HG02973 (cell line): ENCODE measurements around the gene ZNF552.
"Not testable (repeated sequence)": the region's sequence is repeated elsewhere in the genome, so short reads cannot be mapped to it uniquely, and the experiment has no call there.

ENCODE experiments used
- ATAC-seq: cut with Tn5 transposase; IDR thresholded peaks from one replicate; pipeline ENCODE4 v1.9.1; 2021; ENCODE audit warnings: moderate library complexity; ENCODE audit not compliant: unreplicated experiment

Gene ZNF552

DNA sequence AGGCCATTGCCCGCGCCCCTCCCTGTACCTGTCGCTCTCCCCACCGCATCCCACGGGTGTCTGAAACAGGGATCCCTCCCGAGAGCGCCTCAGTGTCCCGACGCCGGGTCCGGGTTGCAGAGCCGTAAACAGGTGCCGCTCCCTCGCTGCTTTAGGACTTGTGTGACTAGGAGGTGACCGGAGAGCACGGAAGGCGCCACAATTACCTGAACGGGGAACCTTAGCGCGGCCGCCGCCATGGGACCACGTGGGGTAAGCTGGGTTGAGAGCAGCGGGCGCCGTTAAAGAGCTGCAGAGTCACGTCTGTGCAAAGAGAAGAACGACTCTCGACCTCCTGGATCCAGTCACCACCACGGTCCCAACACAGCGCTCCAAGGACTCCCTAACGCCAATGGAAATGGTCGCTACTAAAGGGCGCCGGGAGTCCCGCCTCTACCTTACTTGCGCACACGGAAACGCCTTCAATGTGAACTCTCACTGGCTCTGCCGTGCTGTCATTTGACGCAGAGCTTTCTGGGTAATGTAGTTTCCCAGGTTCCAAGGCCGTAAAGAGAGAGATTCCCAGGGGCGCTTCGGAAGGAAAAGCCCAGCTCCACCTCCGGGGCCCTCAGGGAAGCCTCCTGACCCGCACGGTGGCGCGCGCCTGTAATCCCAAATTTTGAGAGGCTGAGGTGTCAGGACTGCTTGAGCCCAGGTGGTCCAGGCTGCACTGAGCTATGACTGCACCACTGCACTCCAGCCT lies at the start of gene ZNF552:
Gene ZNF552 (minus strand): TSS at position 409 of the 742 bp plus-strand sequence. CDS start 170 bp downstream, at position 239.
- peak; percentile 74 for ATAC-seq

DNA sequence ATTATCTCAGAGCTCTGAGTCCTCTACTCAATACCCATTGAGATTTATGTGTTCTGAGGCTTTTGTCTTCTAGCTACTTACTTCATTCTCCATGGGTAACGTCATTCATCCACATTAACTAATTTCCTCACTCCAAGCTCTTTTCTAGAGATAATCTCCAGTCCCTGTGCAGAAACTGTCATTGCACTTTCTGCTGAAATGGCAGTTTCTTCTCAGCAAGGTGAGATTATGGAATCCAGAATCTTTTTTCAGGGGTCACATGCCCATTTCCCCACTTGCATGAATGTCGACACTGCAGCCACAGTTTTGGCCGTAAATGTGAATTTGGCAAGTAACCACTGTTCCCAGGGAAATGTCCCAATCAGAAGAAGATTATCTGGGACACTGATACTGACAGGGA lies 47.6 kb upstream of the ZNF552 start:
- ATAC-seq = not testable (repeated sequence)

- not testable (repeated sequence) for ATAC-seq
These were observed 39.4 kb upstream of the ZNF552 start for GRCh38 chr19:57854117-57854516.

GRCh38 chr19:57851812-57852603 lies 37.3 kb upstream of the ZNF552 start:
- not testable (repeated sequence) for ATAC-seq

DNA sequence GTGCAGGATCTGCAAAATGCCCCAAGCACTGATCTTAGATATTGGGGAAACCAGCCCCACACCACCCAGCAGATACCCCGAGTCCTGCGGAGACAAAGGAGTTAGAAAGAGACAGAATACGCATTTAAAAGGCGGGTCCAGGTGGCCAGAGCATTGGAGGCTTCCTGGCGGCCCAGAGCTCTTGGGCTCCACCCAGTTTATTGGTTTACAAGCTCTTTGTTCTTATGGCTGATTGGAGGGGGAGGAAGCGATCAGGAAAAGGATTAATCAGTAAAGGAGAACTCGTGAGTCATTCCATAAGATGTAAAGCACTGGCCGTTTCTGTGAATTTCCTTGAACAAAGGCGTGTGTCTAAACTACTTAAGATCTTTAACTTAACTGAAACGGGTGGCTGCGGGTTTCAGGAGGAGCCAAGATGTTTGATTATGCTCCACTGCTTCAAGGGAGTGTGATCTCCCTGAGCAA lies 35.9 kb upstream of the ZNF552 start:
- ATAC-seq = no peak

- ATAC-seq = peak; percentile 96
These were observed 35.2 kb upstream of the ZNF552 start, which contains the start of gene ZNF587 for GRCh38 chr19:57849666-57850473. TSS of gene ZNF587 (plus strand) at chr19:57849859. CDS start at chr19:57850039, 180 bp downstream.

GRCh38 chr19:57849162-57849665 lies 34.5 kb upstream of the ZNF552 start:
- ATAC-seq = peak; percentile 29

GRCh38 chr19:57847164-57847563 lies 32.5 kb upstream of the ZNF552 start:
- ATAC-seq = not testable (repeated sequence)

GRCh38 chr19:57841122-57841763 lies 26.5 kb upstream of the ZNF552 start:
- ATAC-seq = no peak

GRCh38 chr19:57838622-57839191 lies 24.0 kb upstream of the ZNF552 start:
- not testable (repeated sequence) for ATAC-seq

DNA sequence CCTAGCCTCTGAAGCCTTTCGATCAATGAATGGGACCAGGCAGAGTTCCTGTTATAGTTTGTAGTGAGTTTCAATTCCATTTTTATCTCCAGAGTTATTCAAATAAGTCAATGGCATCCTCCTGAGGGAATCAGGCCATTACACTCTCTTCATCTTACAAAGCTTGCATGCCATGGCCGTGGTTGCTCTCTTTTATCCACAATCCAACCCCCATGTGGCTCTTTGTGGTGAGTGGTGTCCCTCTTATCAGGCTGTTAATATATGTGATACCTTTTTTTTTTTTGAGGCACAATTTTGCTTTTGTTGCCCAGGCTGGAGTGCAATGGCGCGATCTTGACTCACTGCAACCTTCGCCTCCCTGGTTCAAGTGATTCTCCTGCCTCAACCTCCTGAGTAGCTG lies 22.3 kb upstream of the ZNF552 start:
- not testable (repeated sequence) for ATAC-seq

DNA sequence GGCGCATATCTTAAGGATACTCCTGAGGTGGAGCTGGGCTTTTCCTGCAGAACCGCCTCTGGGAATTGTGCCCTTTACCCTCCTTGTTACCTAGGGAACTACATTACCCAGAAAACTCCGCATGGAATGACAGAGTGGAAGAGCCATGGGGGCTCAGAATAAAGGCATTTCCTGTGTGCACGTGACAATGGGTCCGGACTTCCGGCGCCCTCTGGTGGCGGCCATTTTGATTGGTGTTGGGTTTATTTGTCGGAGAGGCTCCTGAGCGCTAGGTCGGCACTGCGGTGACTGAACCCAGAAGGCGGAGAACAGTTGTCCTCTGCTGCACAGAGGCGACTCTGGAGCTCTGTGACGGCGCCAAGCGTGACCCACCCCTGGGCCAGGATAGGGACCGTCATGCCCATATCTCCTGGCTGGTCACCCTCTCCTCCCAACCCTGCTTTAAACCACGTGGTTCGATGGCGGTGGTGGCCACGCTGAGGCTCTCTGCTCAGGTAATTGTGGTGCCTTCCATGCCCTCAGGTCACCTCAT lies 15.4 kb upstream of the ZNF552 start, which contains the start of gene ZNF587B:
Gene ZNF587B (plus strand): TSS at position 229 of the 532 bp plus-strand sequence. CDS start 230 bp downstream, at position 459.
- no peak for ATAC-seq

DNA sequence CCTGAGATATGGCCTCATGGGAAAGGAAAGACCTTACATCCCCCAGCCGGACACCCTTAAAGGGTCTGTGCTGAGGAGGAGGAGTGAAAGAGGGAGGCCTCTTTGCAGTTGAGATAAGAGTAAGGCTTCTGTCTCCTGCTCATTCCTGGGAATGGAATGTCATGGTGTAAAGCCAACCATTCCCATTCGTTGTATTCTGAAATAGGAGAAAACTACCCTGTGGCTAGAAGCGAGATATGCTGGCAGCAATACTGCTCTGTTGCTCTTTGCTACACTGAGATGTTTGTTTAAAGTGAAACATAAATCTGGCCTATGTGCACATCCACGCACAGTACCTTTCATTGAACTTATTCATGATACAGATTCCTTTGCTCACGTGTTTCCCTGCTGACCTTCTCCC lies 14.6 kb upstream of the ZNF552 start:
- no peak for ATAC-seq

DNA sequence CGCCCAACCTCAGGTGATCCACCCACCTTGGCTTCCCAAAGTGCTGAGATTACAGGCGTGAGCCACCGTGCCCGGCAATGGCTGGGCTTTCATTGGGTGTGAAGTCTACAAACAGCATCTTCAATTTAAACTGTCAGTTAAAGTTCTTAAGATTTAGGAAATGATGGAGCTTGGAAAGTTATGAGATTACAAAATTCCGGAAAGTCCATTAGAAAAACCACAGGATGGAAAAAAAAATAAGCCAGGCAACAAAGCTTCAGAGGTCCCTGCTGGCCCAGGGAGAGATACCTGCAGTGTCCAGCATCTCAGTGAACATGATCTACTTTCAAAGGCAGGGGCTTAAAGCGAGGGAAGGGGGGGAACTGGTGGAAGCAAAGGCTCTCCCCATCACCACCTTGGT lies 10.8 kb upstream of the ZNF552 start:
- ATAC-seq = no peak

DNA sequence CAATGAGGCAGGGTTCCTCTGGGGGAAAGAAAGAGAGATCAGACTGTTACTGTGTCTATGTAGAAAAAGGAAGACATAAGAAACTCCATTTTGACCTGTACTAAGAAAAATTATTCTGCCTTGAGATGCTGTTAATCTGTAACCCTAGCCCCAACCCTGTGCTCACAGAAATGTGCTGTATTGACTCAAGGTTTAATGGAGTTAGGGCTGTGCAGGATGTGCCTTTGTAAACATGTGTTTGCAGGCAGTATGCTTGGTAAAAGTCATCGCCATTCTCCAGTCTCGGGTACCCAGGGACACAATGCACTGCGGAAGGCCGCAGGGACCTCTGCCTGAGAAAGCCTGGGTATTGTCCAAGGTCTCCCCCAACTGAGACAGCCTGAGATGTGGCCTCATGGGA lies 8.9 kb upstream of the ZNF552 start:
- not testable (repeated sequence) for ATAC-seq

GRCh38 chr19:57823155-57823554 lies 8.4 kb upstream of the ZNF552 start:
- ATAC-seq = not testable (repeated sequence)

GRCh38 chr19:57821501-57821900 lies 6.8 kb upstream of the ZNF552 start:
- not testable (repeated sequence) for ATAC-seq

DNA sequence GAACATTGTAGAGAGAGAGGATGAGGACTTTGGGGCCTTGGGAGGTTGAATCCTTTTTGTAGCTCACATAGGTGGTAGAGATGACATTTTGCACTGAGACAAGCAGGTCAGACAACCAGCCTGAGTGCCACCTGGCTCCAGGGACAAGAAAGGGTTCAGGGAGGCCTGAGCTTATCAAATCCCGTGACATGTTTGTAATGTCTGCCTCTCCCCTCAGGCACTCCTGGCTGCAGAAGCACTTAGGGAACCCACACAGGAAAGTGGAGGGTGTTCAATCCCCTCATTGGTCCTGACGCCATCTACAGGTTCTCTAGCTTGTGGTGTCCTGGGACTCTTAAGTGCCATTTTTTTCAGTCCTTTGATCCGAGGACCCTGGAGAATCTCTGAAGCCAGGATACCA lies 6.4 kb upstream of the ZNF552 start:
- ATAC-seq = not testable (repeated sequence)

GRCh38 chr19:57820599-57820998 lies 5.9 kb upstream of the ZNF552 start:
- no peak for ATAC-seq
